Colonic mucosa (tissue), 4 donors: ENCODE measurements around the gene DZIP1L. TPM values are rescaled to one million over a fixed set of nuclear protein-coding genes. Genes with fewer than 3 reads are reported as not detected.

ENCODE experiments used
- DNase-seq: peaks from one replicate; pipeline ENCODE4 v3.0.0-alpha.2; 2020
- H3K27ac ChIP-seq: fragments of 200-600 bp; one replicate; pipeline ENCODE4 v1.8.0; 2021
- H3K27me3 ChIP-seq: fragments of 200-600 bp; one replicate; pipeline ENCODE4 v1.8.0; 2021
- H3K36me3 ChIP-seq: fragments of 200-600 bp; one replicate; pipeline ENCODE4 v1.8.0; 2021
- H3K4me1 ChIP-seq: fragments of 200-600 bp; one replicate; pipeline ENCODE4 v1.8.0; 2021; ENCODE audit warnings: mild to moderate bottlenecking
- H3K4me3 ChIP-seq: fragments of 200-600 bp; one replicate; pipeline ENCODE4 v1.8.0; 2021
- H3K9ac ChIP-seq, 2 donors: one replicate each; pipeline ENCODE4 v1.7.0; 2013; ENCODE audit warnings: control low read depth in 2 of 2, low read depth in 2 of 2, low read length in 2 of 2
- H3K9me3 ChIP-seq: fragments of 200-600 bp; one replicate; pipeline ENCODE4 v1.8.0; 2021
- intact Hi-C: fragments of 100-400 bp; cut with DNase I; formaldehyde crosslinking; loops from one replicate; pipeline ENCODE4 v1.14.1; 2022
- total RNA-seq, 2 donors: library from RNA; stranded (reverse); fragmentation: NEBNext Ultra II Directional in 1 of 2; extraction: Animal tissue kit (Norgen Biotek cat#: 25700) in 1 of 2; gene quantifications; one replicate each; pipeline ENCODE4 v1.2.1, GENCODE V29; 2021
- TF ChIP-seq, protein P1 (sequence below): fragments of 200-600 bp; IDR thresholded peaks from one replicate; pipeline ENCODE4 v1.8.0; 2022; ENCODE audit warnings: antibody characterized with exemption, mild to moderate bottlenecking
- donor health status: healthy.
- donor health status: DM: no; HTN: no; CAD: no.
- donor health status: DM: no; HTN: no; CAD: no.

The DZIP1L gene
- total RNA-seq, 2 donors from 2014 or later, result 0.69 to 0.89 TPM

- Histone ChIP-seq H3K9ac (no peak overlapping the region), H3K27me3 (no peaks in the 10 kb centered on the region), H3K9me3 (no peaks in the 10 kb centered on the region), H3K27ac (no peak overlapping the region), H3K4me1 (no peaks in the 10 kb centered on the region), H3K4me3 (no peak overlapping the region), H3K36me3 (no peaks in the 10 kb centered on the region)
- DNase-seq, result no peak
- TF ChIP-seq, protein P1, sequence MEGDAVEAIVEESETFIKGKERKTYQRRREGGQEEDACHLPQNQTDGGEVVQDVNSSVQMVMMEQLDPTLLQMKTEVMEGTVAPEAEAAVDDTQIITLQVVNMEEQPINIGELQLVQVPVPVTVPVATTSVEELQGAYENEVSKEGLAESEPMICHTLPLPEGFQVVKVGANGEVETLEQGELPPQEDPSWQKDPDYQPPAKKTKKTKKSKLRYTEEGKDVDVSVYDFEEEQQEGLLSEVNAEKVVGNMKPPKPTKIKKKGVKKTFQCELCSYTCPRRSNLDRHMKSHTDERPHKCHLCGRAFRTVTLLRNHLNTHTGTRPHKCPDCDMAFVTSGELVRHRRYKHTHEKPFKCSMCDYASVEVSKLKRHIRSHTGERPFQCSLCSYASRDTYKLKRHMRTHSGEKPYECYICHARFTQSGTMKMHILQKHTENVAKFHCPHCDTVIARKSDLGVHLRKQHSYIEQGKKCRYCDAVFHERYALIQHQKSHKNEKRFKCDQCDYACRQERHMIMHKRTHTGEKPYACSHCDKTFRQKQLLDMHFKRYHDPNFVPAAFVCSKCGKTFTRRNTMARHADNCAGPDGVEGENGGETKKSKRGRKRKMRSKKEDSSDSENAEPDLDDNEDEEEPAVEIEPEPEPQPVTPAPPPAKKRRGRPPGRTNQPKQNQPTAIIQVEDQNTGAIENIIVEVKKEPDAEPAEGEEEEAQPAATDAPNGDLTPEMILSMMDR, result no peak
- intact Hi-C loops, result no loop called here
Observed at GRCh38 chr3:138066383-138066782, 49.0 kb downstream of the DZIP1L start.

GRCh38 chr3:138065949-138066348 is 49.5 kb downstream of the DZIP1L start:
- Histone ChIP-seq H3K9ac (no peak overlapping the region), H3K4me1 (no peaks in the 10 kb centered on the region), H3K27me3 (no peaks in the 10 kb centered on the region), H3K36me3 (no peaks in the 10 kb centered on the region), H3K27ac (no peak overlapping the region), H3K4me3 (no peak overlapping the region), H3K9me3 (no peaks in the 10 kb centered on the region)
- DNase-seq, result no peak
- TF ChIP-seq, protein P1, result no peak
- intact Hi-C loops, result no loop called here

- H3K9ac ChIP-seq, result no peak overlapping the region
- no peaks in the 10 kb centered on the region for H3K4me1 ChIP-seq
- no peaks in the 10 kb centered on the region for H3K36me3 ChIP-seq
- no peaks in the 10 kb centered on the region for H3K27me3 ChIP-seq
- DNase-seq, result no peak
- intact Hi-C loops, result no loop called here
- no peak overlapping the region for H3K27ac ChIP-seq
- no peaks in the 10 kb centered on the region for H3K9me3 ChIP-seq
- TF ChIP-seq, protein P1, result no peak
- no peak overlapping the region for H3K4me3 ChIP-seq
Observed at GRCh38 chr3:138063416-138063815, 52.0 kb downstream of the DZIP1L start.

GRCh38 chr3:138062626-138063025 is 52.8 kb downstream of the DZIP1L start:
- Histone ChIP-seq H3K4me3 (no peak overlapping the region), H3K27me3 (no peaks in the 10 kb centered on the region), H3K36me3 (no peaks in the 10 kb centered on the region), H3K27ac (no peak overlapping the region), H3K9me3 (no peaks in the 10 kb centered on the region), H3K9ac (no peak overlapping the region), H3K4me1 (no peaks in the 10 kb centered on the region)
- intact Hi-C loops, result no loop called here
- TF ChIP-seq, protein P1, result no peak
- DNase-seq, result no peak

GRCh38 chr3:138062037-138062436 is 53.4 kb downstream of the DZIP1L start:
- no peaks in the 10 kb centered on the region for H3K27me3 ChIP-seq
- intact Hi-C loops, result no loop called here
- no peak overlapping the region for H3K27ac ChIP-seq
- TF ChIP-seq, protein P1, result no peak
- no peak overlapping the region for H3K9ac ChIP-seq
- no peak for DNase-seq
- no peaks in the 10 kb centered on the region for H3K9me3 ChIP-seq
- no peak overlapping the region for H3K4me3 ChIP-seq
- no peaks in the 10 kb centered on the region for H3K36me3 ChIP-seq
- no peaks in the 10 kb centered on the region for H3K4me1 ChIP-seq

- H3K27ac ChIP-seq, result no peak overlapping the region
- intact Hi-C loops, result no loop called here
- no peak overlapping the region for H3K9ac ChIP-seq
- no peaks in the 10 kb centered on the region for H3K9me3 ChIP-seq
- H3K4me1 ChIP-seq, result no peaks in the 10 kb centered on the region
- H3K4me3 ChIP-seq, result no peak overlapping the region
- no peak for DNase-seq
- H3K36me3 ChIP-seq, result no peaks in the 10 kb centered on the region
- TF ChIP-seq, protein P1, result no peak
- no peaks in the 10 kb centered on the region for H3K27me3 ChIP-seq
Observed at GRCh38 chr3:138060792-138061191, 54.6 kb downstream of the DZIP1L start.
